22Rv1 (cell line): ENCODE data around the gene RAB7B.

ENCODE experiments used
- H3K27ac ChIP-seq: fragments of 450-650 bp; 2 replicates; pipeline ENCODE4 v1.5.1; 2017
- CTCF ChIP-seq: fragments of 450-650 bp; IDR thresholded peaks from 2 replicates; pipeline ENCODE4 v1.5.1; 2017; ENCODE audit warnings: mild to moderate bottlenecking
- ZFX ChIP-seq: fragments of 450-650 bp; IDR thresholded peaks from 2 replicates; pipeline ENCODE4 v1.6.1; 2017; ENCODE audit warnings: antibody characterized with exemption, borderline replicate concordance

RAB7B gene

GRCh38 chr1:205929496-205930194 is 73.5 kb downstream of the RAB7B start:
- no peak overlapping the region for H3K27ac ChIP-seq
- TF ChIP-seq CTCF (no peak), ZFX (no peak)

- no peak overlapping the region for H3K27ac ChIP-seq
- no peak for TF ChIP-seq ZFX
- TF ChIP-seq CTCF: no peak
Measured at GRCh38 chr1:205928317-205928716, 74.9 kb downstream of the RAB7B start.

- TF ChIP-seq CTCF (no peak), ZFX (no peak)
- no peak overlapping the region for H3K27ac ChIP-seq
Measured at GRCh38 chr1:205927676-205928075, 75.5 kb downstream of the RAB7B start.

GRCh38 chr1:205927247-205927646 is 75.9 kb downstream of the RAB7B start:
- no peak overlapping the region for H3K27ac ChIP-seq
- no peak for TF ChIP-seq CTCF
- no peak for TF ChIP-seq ZFX
